H1 (cell line): ENCODE results near the gene DPEP2. TPM values are rescaled to one million over a fixed set of nuclear protein-coding genes. Genes with fewer than 3 reads are reported as not detected.

Experiments
- CTCF ChIA-PET: fragments of 300-600 bp; sonication (Branson Sonifier 250); formaldehyde crosslinking; loops from one replicate; lab custom pipeline; 2021; ENCODE audit not compliant: partially characterized antibody; lab: Charles Lee
- POLR2A ChIA-PET: fragments of 300-600 bp; sonication (Branson Sonifier 250); formaldehyde crosslinking; loops from one replicate; lab custom pipeline; 2021; ENCODE audit warnings: inconsistent platforms; ENCODE audit not compliant: partially characterized antibody; lab: Charles Lee
- DNase-seq, 2 experiments: peaks; one replicate each; pipeline versions ENCODE4 v3.0.0 to v3.0.0-alpha.2; 2010 to 2022; ENCODE audit warnings: low spot score in 2 of 2, low read depth in 1 of 2, mixed read lengths in 1 of 2
- FAIRE-seq: peaks from 2 replicates; lab custom pipeline; 2011; peaks lifted over from hg19 to GRCh38; lab: Jason Lieb, UNC
- H2AFZ ChIP-seq: 2 replicates; pipeline ENCODE4 v1.8.1; 2012; ENCODE audit warnings: low read length, inconsistent platforms
- H2AK5ac ChIP-seq: 2 replicates; pipeline ENCODE4 v1.6.1; 2013; ENCODE audit warnings: low read depth, low read length
- H2BK120ac ChIP-seq: replicated peaks from 2 replicates; pipeline ENCODE3; 2013; ENCODE audit warnings: low read depth, low read length, inconsistent platforms
- H2BK12ac ChIP-seq: 2 replicates; pipeline ENCODE4 v1.6.1; 2013; ENCODE audit warnings: low read depth, low read length
- H2BK15ac ChIP-seq: 2 replicates; pipeline ENCODE4 v1.6.1; 2013; ENCODE audit warnings: low read length
- H2BK20ac ChIP-seq: 2 replicates; pipeline ENCODE4 v1.6.1; 2013; ENCODE audit warnings: low read length
- H2BK5ac ChIP-seq: 2 replicates; pipeline ENCODE4 v1.6.1; 2013; ENCODE audit warnings: low read depth, low read length
- H3K14ac ChIP-seq: 2 replicates; pipeline ENCODE4 v1.6.1; 2013; ENCODE audit warnings: inconsistent platforms; ENCODE audit not compliant: insufficient read length
- H3K18ac ChIP-seq: 2 replicates; pipeline ENCODE4 v1.6.1; 2013; ENCODE audit warnings: low read length; ENCODE audit errors: extremely low read depth
- H3K23ac ChIP-seq: 2 replicates; pipeline ENCODE4 v1.6.1; 2013; ENCODE audit warnings: inconsistent platforms; ENCODE audit not compliant: insufficient read length
- H3K23me2 ChIP-seq: 2 replicates; pipeline ENCODE4 v1.6.1; 2013; ENCODE audit warnings: low read depth, low read length
- H3K27ac ChIP-seq: 2 replicates; pipeline ENCODE4 v1.6.1; 2011; ENCODE audit warnings: low read depth, low read length, inconsistent platforms
- H3K27me3 ChIP-seq, 4 experiments: replicated peaks in 1 of 4; 1 replicate in 1 of 4; 2 replicates in 3 of 4; pipeline versions ENCODE4 v1.6.1 to v1.8.1; 2011 to 2013; ENCODE audit warnings: low read length in 3 of 4, mild to moderate bottlenecking in 3 of 4, inconsistent platforms in 2 of 4, mixed read lengths in 2 of 4, moderate library complexity in 1 of 4; ENCODE audit not compliant: control insufficient read depth in 3 of 4, insufficient read depth in 3 of 4; ENCODE audit errors: extremely low read depth in 1 of 4
- H3K36me3 ChIP-seq, 4 experiments: 2 replicates each; pipeline versions ENCODE4 v1.6.1 to v1.8.1; 2011 to 2013; ENCODE audit warnings: mild to moderate bottlenecking in 4 of 4, low read length in 3 of 4, moderate library complexity in 2 of 4, control low read depth in 1 of 4, inconsistent platforms in 1 of 4; ENCODE audit not compliant: insufficient read depth in 4 of 4, control insufficient read depth in 2 of 4
- H3K4ac ChIP-seq: replicated peaks from 2 replicates; pipeline ENCODE3; 2013; ENCODE audit warnings: low read length, low read depth, mixed read lengths, inconsistent platforms; ENCODE audit not compliant: insufficient read length
- H3K4me1 ChIP-seq, 4 experiments: replicated peaks in 1 of 4; 1 replicate in 1 of 4; 2 replicates in 3 of 4; pipeline versions ENCODE4 v1.6.1 to v1.8.1; 2011 to 2013; ENCODE audit warnings: low read length in 3 of 4, inconsistent platforms in 2 of 4, mixed read lengths in 1 of 4; ENCODE audit not compliant: insufficient read depth in 4 of 4, control insufficient read depth in 3 of 4
- H3K4me2 ChIP-seq, 2 experiments: 2 replicates each; pipeline versions ENCODE4 v1.6.1 to v1.8.1; 2011 to 2013; ENCODE audit warnings: low read depth in 2 of 2, low read length in 2 of 2, control low read depth in 1 of 2, inconsistent platforms in 1 of 2, mild to moderate bottlenecking in 1 of 2; ENCODE audit not compliant: insufficient read depth in 1 of 2
- H3K4me3 ChIP-seq, 4 experiments: fragments of 200-600, 300-600 bp in 1 of 4; sonication (generic), shearing (Covaris generic), sonication (Bioruptor Twin) in 1 of 4; 2 replicates each; pipeline versions ENCODE4 v1.5.1 to v1.8.1; 2011 to 2016; ENCODE audit warnings: low read length in 4 of 4, low read depth in 3 of 4, control low read depth in 2 of 4, inconsistent platforms in 2 of 4, mild to moderate bottlenecking in 2 of 4, mixed read lengths in 1 of 4, moderate library complexity in 1 of 4; ENCODE audit not compliant: insufficient read depth in 2 of 4; ENCODE audit errors: extremely low read depth in 1 of 4
- H3K56ac ChIP-seq: replicated peaks from 2 replicates; pipeline ENCODE3; 2013; ENCODE audit warnings: low read depth, mild to moderate bottlenecking, mixed read lengths, low read length, inconsistent platforms; ENCODE audit not compliant: insufficient read length
- H3K79me1 ChIP-seq: 2 replicates; pipeline ENCODE4 v1.6.1; 2013; ENCODE audit warnings: low read depth, low read length, control low read depth
- H3K79me2 ChIP-seq, 2 experiments: 2 replicates each; pipeline versions ENCODE4 v1.6.1 to v1.8.1; 2012 to 2013; ENCODE audit warnings: low read length in 2 of 2, mild to moderate bottlenecking in 2 of 2, inconsistent platforms in 1 of 2; ENCODE audit not compliant: insufficient read depth in 2 of 2, control insufficient read depth in 1 of 2
- H3K9ac ChIP-seq, 4 experiments: replicated peaks in 1 of 4; 1 replicate in 1 of 4; 2 replicates in 3 of 4; pipeline versions ENCODE4 v1.6.1 to v1.8.1; 2011 to 2013; ENCODE audit warnings: low read depth in 3 of 4, low read length in 3 of 4, control low read depth in 2 of 4, mild to moderate bottlenecking in 2 of 4, moderate library complexity in 2 of 4, inconsistent platforms in 1 of 4; ENCODE audit errors: extremely low read depth in 1 of 4
- H3K9me3 ChIP-seq, 2 experiments: 2 replicates each; pipeline versions ENCODE4 v1.6.1 to v1.8.1; 2012 to 2013; ENCODE audit warnings: mild to moderate bottlenecking in 2 of 2, moderate library complexity in 2 of 2, control low read depth in 1 of 2, inconsistent platforms in 1 of 2, low read depth in 1 of 2, low read length in 1 of 2, mixed read lengths in 1 of 2; ENCODE audit not compliant: insufficient read depth in 2 of 2
- H4K20me1 ChIP-seq, 2 experiments: replicated peaks in 1 of 2; 2 replicates each; pipeline versions ENCODE3 to v1.8.1; 2011 to 2013; ENCODE audit warnings: inconsistent platforms in 2 of 2, low read length in 2 of 2, mild to moderate bottlenecking in 1 of 2; ENCODE audit not compliant: insufficient read depth in 2 of 2, control insufficient read depth in 1 of 2
- H4K5ac ChIP-seq: 2 replicates; pipeline ENCODE4 v1.6.1; 2013; ENCODE audit warnings: low read length, low read depth, mixed read lengths, inconsistent platforms; ENCODE audit not compliant: insufficient read length
- H4K8ac ChIP-seq: 2 replicates; pipeline ENCODE4 v1.8.0; 2013; ENCODE audit warnings: mild to moderate bottlenecking, moderate library complexity, low read length, inconsistent platforms; ENCODE audit not compliant: insufficient read depth; ENCODE audit errors: extremely low read depth
- H4K91ac ChIP-seq: replicated peaks from 2 replicates; pipeline ENCODE3; 2013; ENCODE audit warnings: low read length, mixed read lengths, inconsistent platforms; ENCODE audit not compliant: insufficient read length
- BACH1 ChIP-seq: IDR thresholded peaks from 2 replicates; pipeline ENCODE4 v1.6.1; 2012; ENCODE audit warnings: low read length, improper control_type of control experiment
- CBX5 ChIP-seq: fragments of 300-800, 300-1000 bp; sonication (generic); IDR thresholded peaks from 2 replicates; pipeline ENCODE4 v1.7.1; 2016; ENCODE audit warnings: antibody characterized with exemption, low read length, low read depth
- EP300 ChIP-seq, 2 experiments: IDR thresholded peaks; 1 replicate in 1 of 2; 2 replicates in 1 of 2; pipeline ENCODE4 v1.6.1; 2011 to 2012; ENCODE audit warnings: low read depth in 2 of 2, low read length in 2 of 2, mild to moderate bottlenecking in 2 of 2, borderline replicate concordance in 1 of 2, inconsistent platforms in 1 of 2, moderate library complexity in 1 of 2
- GABPA ChIP-seq: IDR thresholded peaks from 2 replicates; pipeline ENCODE4 v1.6.1; 2011; ENCODE audit warnings: mild to moderate bottlenecking, low read length, moderate library complexity, borderline replicate concordance; ENCODE audit not compliant: insufficient read depth
- GTF2F1 ChIP-seq: IDR thresholded peaks from 2 replicates; pipeline ENCODE4 v1.6.1; 2012; ENCODE audit warnings: low read depth, low read length, improper control_type of control experiment, borderline replicate concordance
- JUND ChIP-seq: IDR thresholded peaks from 2 replicates; pipeline ENCODE4 v1.6.1; 2011; ENCODE audit warnings: mild to moderate bottlenecking, improper control_type of control experiment, low read length
- KDM4A ChIP-seq: IDR thresholded peaks from one replicate; pipeline ENCODE4 v1.7.1; 2012; ENCODE audit warnings: low read depth, mild to moderate bottlenecking, moderate library complexity, low read length, inconsistent platforms; ENCODE audit not compliant: severe bottlenecking
- POU5F1 ChIP-seq: IDR thresholded peaks from 2 replicates; pipeline ENCODE4 v1.6.1; 2011; ENCODE audit warnings: low read depth, mild to moderate bottlenecking, low read length, moderate library complexity
- RBBP5 ChIP-seq: IDR thresholded peaks from 2 replicates; pipeline ENCODE4 v1.7.1; 2012; ENCODE audit warnings: low read depth, mild to moderate bottlenecking, inconsistent platforms, low read length, moderate library complexity, borderline replicate concordance
- SIRT6 ChIP-seq: IDR thresholded peaks from one replicate; pipeline ENCODE4 v1.7.1; 2012; ENCODE audit warnings: low read length, inconsistent platforms
- SIX5 ChIP-seq: IDR thresholded peaks from 2 replicates; pipeline ENCODE4 v1.6.1; 2011; ENCODE audit warnings: mild to moderate bottlenecking, low read depth, low read length
- SP1 ChIP-seq: IDR thresholded peaks from 2 replicates; pipeline ENCODE4 v1.6.1; 2011; ENCODE audit warnings: low read depth, low read length
- TBP ChIP-seq: IDR thresholded peaks from 2 replicates; pipeline ENCODE4 v1.6.1; 2011; ENCODE audit warnings: low read depth, low read length, improper control_type of control experiment
- WGBS, 2 experiments: shearing (Covaris generic) in 1 of 2; methylation state at CpG; one replicate each; pipeline versions ENCODE4 v1.1.6 to v1.1.7; 2013 to 2015; ENCODE audit warnings: low lambda C conversion rate in 2 of 2, mixed read lengths in 2 of 2, inconsistent platforms in 1 of 2, low coverage in 1 of 2, missing lambda C conversion rate in 1 of 2; ENCODE audit not compliant: insufficient replicate concordance in 2 of 2, insufficient coverage in 1 of 2, insufficient read length in 1 of 2; ENCODE audit errors: extremely low coverage in 1 of 2, missing lambda C conversion rate in 1 of 2; 5-methylcytosine and 5-hydroxymethylcytosine counted together
- polyA plus RNA-seq, 7 experiments: library from polyadenylated mRNA; depleted of rRNA in 3 of 7; stranded (reverse) in 5 of 7; unstranded in 2 of 7; fragments of >200 nt in 5 of 7; fragments of 200-250 nt in 2 of 7; gene quantifications; 1 replicate in 5 of 7; 2 replicates in 1 of 7; 4 replicates in 1 of 7; pipeline versions ENCODE4 v1.2.1 to v1.2.3, GENCODE V29; 2011 to 2013; ENCODE audit warnings: missing spikeins in 2 of 7, mixed read lengths in 2 of 7
- total RNA-seq: library from RNA; stranded (reverse); fragmentation: NEBNext Ultra II Directional; extraction: Animal tissue kit (Norgen Biotek cat#: 25700); gene quantifications from 2 replicates; pipeline ENCODE4 v1.2.1, GENCODE V29; 2021

Gene DPEP2
- total and polyA plus RNA-seq, 2 of the 8 experiments (the other 6 are each of a cell fraction or from before 2014, with no cell fraction given) = not detected

GRCh38 chr16:67982011-67982696 is 17.1 kb downstream of the DPEP2 start:
- Histone ChIP-seq H2BK20ac (no peak overlapping the region), H2BK12ac (no peak overlapping the region), H3K14ac (no peak overlapping the region), H2BK120ac (no peak overlapping the region), H3K79me2 (no peaks in the 10 kb centered on the region), H3K4me3 (no peak overlapping the region), H3K23me2 (no peaks in the 10 kb centered on the region), H3K79me1 (no peaks in the 10 kb centered on the region), H3K56ac (no peak overlapping the region), H3K4me2 (no peak overlapping the region), H2AFZ (no peak overlapping the region), H3K18ac (no peak overlapping the region), H3K4ac (no peak overlapping the region), H2AK5ac (no peak overlapping the region), H3K27me3 (peaks cover 0 to 2% (median 0%) of the 10 kb centered on the region in 4 experiments; a peak in 2 of 7 replicates), H4K5ac (no peak overlapping the region), H3K9ac (no peak overlapping the region), H2BK5ac (no peak overlapping the region)
- no peak for FAIRE-seq
- POLR2A ChIA-PET = interaction anchor here (0.7 to 2.2 kb wide), 9 partner anchors 11 to 318 kb away, joined by 3 to 8 read pairs (median 3); partner anchors contain the start of genes DDX28, DUS2 and SLC12A4
- CTCF ChIA-PET = interaction anchor here (0.7 to 4.0 kb wide), 19 partner anchors 10 to 112 kb away, joined by 3 to 33 read pairs (median 5); partner anchors contain the start of genes DDX28, DPEP2 and DUS2
- DNase-seq = no peak
- TF ChIP-seq SIRT6 (no peak), RBBP5 (no peak), JUND (no peak), BACH1 (no peak), SP1 (no peak), GTF2F1 (no peak), SIX5 (no peak), KDM4A (no peak), CBX5 (no peak), EP300 (IDR thresholded peaks at IDR 0.05; ENCODE audit: borderline replicate concordance in 1 of 2, low read depth in 2 of 2, low read length in 2 of 2) (no peak), POU5F1 (no peak), TBP (no peak), GABPA (no peak)
- TF ChIP-seq, all 59 proteins: peak for 0
- Histone ChIP-seq H4K20me1 (no peaks in the 10 kb centered on the region), H3K23ac (no peak overlapping the region), H2BK15ac (no peak overlapping the region), H4K91ac (no peak overlapping the region), H4K8ac (no peak overlapping the region), H3K36me3 (no peaks in the 10 kb centered on the region; a peak in 1 of 8 replicates), H3K27ac (no peak overlapping the region), H3K4me1 (peaks cover 0 to 4% (median 0%) of the 10 kb centered on the region in 4 experiments; a peak in 3 of 7 replicates), H3K9me3 (no peaks in the 10 kb centered on the region; a peak in 1 of 4 replicates)
- 93% methylated on average over 33 of the region's 49 CpGs; no CpG with 5 or more reads in 1 of the 2 experiments for WGBS, 2 experiments
